ENCODE results near the gene CENPU.
"Not testable (repeated sequence)": the region's sequence is repeated elsewhere in the genome, so short reads cannot be mapped to it uniquely, and the experiment has no call there.

CENPU gene

GRCh38 chr4:184733654-184734524, at the start of gene CENPU:
Gene CENPU (minus strand): TSS chr4:184734096. CDS start chr4:184734062, 34 bp downstream.
- DNase-seq, result peak; percentile 94

GRCh38 chr4:184782731-184783373, 49.0 kb upstream of the CENPU start:
- DNase-seq, result no peak

GRCh38 chr4:184779160-184779559, 45.3 kb upstream of the CENPU start:
- DNase-seq, result not testable (repeated sequence)

GRCh38 chr4:184778325-184778724, 44.4 kb upstream of the CENPU start:
- no peak for DNase-seq

GRCh38 chr4:184776821-184777220, 42.9 kb upstream of the CENPU start:
- DNase-seq, result no peak

- DNase-seq, result no peak
Measured at GRCh38 chr4:184775854-184776555, 42.1 kb upstream of the CENPU start.

- DNase-seq, result no peak
Measured at GRCh38 chr4:184774152-184774551, 40.3 kb upstream of the CENPU start.

GRCh38 chr4:184771416-184771815, 37.5 kb upstream of the CENPU start:
- DNase-seq, result no peak

GRCh38 chr4:184769141-184769765, 35.4 kb upstream of the CENPU start:
- no peak for DNase-seq

- no peak for DNase-seq
Measured at GRCh38 chr4:184768296-184768695, 34.4 kb upstream of the CENPU start.

GRCh38 chr4:184766446-184766845, 32.5 kb upstream of the CENPU start:
- no peak for DNase-seq

- no peak for DNase-seq
Measured at GRCh38 chr4:184765473-184766340, 31.8 kb upstream of the CENPU start.

GRCh38 chr4:184764601-184765000, 30.7 kb upstream of the CENPU start:
- no peak for DNase-seq

- DNase-seq, result no peak
Measured at GRCh38 chr4:184763150-184763780, 29.4 kb upstream of the CENPU start.

GRCh38 chr4:184762100-184762499, 28.2 kb upstream of the CENPU start:
- no peak for DNase-seq

- DNase-seq, result no peak
Measured at GRCh38 chr4:184760681-184761080, 26.8 kb upstream of the CENPU start.

GRCh38 chr4:184757810-184758209, 23.9 kb upstream of the CENPU start:
- no peak for DNase-seq

GRCh38 chr4:184756399-184756798, 22.5 kb upstream of the CENPU start:
- DNase-seq, result no peak

GRCh38 chr4:184755278-184755677, 21.4 kb upstream of the CENPU start:
- no peak for DNase-seq

GRCh38 chr4:184752496-184753275, 18.8 kb upstream of the CENPU start:
- DNase-seq, result no peak

- DNase-seq, result no peak
Measured at GRCh38 chr4:184751585-184751956, 17.7 kb upstream of the CENPU start.
